ENCODE measurements around the gene MAP3K1. TPM values are rescaled to one million over a fixed set of nuclear protein-coding genes. Genes with fewer than 3 reads are reported as not detected.

Gene MAP3K1
- total RNA-seq, 1 experiment from 2014 or later: 18.4 TPM

DNA sequence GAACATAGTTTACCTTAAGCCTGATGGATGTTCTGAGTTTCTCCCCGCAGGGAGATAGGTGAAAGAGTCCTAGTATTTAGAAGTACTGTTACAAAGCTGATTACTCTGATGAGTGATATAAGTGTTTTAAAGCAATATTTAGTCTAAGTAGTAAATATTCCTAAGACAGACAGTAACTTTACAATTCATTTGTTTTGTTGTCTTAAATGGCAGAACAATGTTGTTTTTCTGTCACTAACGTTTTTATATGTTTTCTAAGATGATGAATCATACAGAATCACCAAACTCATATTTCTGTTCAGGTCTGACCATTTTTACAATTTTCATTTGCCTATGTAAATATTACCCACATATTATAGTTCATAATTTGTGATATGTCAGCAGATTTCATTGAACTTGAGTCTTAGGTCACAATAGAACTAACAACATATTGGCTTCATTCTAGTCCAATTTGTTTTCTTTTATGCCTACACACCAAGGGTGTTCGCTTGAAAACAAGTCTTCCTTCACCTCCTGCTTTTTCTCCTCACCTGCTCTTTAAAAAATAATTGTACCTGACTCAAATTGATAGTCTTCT lies 30.6 kb downstream of the MAP3K1 start:
- DNase-seq (ENCODE audit: low spot score): no peak

DNA sequence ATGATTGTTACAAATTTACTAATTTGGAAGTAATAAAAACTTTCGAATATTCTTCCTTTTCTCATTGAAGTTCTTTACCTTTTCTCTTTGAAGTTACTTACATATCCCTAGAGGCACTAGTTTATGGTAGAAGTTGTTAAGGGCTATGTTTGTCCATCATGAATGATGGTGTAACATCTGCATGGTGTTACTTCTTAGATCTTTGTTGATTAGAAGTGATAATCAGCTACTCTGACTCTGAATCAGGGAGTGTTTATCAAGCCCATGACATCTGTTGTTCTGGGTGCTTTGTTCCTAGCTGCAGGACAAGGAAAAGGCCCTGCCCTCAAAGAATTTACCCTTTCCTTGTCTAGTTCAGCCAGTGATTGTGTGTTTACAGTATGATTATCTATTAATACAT lies 32.9 kb downstream of the MAP3K1 start:
- DNase-seq (ENCODE audit: low spot score): no peak

DNA sequence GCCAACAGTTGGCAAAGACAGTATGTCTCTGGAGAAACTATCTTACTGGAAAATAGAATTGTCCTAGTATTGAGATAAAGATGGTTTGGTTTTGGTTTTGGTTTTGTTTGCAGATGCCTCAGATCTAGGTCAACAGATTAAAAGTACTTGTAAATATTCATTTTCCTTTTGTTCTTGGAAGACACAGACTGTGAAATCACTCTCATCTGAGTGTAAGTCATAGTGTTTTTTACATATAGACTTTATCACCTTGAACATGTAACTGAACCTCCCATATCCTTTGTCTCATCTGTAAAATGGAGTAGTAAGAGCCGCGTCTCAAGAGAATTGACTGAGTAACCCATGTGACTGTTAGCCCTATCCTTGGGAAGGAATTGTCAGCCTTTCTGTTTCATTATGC lies 34.3 kb downstream of the MAP3K1 start:
- DNase-seq (ENCODE audit: low spot score): no peak

DNA sequence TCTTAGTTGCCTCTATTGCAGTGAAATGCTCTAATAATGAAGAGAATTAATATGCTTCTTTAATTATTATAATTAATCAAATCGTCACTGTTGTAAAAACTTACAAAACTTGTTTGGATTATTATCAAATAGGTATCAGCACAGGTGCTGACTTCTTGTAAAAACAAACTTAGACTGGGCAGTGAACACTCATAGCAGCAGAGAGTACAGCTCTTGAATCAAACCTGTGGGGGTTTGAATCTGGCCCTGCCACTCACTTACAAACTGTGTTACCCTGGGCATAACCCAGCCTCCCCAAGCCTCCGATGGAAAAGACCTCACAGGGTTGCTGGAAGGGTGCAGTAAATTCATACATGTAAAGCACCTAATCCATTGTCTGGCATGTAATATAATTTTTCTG lies 35.1 kb downstream of the MAP3K1 start:
- no peak for DNase-seq (ENCODE audit: low spot score)

DNA sequence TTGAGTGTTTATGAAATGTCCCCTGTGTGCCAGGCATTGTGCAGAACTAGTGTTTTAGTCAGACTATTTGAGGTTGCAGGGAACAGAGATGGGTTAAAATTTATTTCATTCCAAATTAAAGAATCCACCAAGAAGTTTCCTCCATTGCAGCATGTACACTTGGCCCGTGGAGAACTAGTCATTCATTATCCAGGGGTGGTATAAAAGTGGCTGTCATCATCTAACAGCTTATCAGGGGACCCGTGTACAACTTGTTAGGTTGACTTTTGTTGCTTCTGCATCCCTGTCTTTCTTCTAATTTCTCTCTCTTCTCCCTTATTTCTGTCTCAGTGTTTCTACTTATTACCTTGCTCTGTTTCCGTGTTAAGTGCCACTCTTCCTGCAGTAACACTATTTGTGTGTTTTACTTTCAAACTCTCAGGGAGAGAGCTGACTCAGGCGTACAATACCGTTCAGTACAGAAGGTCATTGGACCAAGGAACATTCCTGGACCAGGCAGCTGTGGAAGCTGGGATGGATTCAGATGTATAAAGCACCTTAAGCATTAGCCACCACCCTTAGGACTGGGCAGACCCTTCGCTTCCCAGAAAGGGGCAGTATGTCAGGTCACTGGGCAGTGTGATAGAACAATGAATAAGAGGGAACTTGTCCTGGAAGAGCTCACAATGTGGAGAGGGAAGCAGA lies 36.1 kb downstream of the MAP3K1 start:
- no peak for DNase-seq (ENCODE audit: low spot score)

DNA sequence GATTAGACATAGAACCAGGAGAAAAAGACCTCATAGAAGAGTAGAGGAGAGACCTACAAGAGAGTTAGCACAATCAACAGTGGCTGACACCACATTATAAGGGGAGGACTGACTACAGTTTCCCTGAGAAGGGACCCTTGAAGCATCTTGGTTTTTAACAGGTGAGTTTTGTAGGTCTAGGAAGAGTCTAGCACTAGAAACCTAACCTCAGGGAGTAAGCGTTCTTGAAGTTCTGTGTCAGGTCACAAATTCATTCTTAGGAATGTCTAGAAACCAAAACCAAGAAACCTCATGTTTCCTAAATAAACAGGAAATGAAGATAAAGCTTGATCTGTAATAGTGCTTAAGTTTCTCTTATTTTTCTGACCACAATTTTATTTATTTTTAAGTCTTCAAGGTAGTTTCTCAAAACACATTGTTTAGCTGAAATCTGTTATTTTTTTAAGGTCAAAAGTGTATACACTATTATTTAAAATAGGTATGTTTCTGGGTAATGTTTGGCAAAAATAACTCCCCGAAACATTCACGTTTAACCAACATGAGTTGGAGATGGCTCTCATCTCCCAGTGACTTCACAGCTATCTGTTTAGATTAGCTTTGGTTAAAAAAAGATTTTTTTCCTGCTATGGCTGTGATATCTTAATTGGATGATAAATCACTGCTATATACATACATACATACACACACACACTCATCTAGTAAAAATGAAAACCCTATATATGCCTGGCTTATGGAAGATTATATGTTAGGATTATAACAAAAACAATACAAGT lies 37.1 kb downstream of the MAP3K1 start:
- peak; percentile 20 for DNase-seq (ENCODE audit: low spot score)

DNA sequence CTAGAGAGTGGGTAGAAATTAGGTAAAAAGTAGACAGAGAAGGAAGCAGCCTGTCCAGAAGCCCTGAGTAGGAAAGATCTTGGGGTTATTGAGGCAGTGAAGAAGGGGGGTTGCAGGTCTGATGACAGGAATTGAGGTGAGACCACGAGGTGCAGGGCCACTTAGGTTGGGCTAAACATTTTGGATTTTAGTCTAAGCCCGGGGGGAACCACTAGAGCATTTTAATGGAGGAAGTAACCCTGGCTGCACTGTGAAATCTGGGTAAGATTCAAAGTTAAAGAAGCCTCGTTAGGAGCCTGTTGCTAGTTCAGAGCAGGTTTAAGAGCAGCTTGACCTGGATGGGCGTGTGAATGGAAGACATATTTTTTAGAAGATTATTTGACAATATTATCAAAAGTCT lies 38.3 kb downstream of the MAP3K1 start:
- DNase-seq (ENCODE audit: low spot score): no peak

DNA sequence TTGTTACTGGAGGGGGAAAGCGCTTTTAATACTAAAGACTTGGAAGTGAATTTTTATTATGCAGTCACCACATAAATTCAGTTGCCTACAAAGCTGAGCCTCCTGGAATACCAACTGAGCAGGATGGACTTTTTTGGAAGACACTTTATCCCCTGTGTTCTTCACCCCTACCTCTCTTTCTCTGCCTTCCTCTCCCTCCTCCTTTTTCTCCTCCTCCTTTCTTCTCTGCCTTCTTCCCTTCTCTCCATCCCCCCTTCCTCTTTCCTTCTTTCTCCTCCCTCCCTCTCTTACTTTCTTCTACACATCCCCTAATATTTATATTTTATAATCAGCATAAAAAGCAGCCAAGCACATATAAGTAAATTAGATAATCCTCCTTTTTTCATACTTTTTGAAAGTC lies 39.6 kb downstream of the MAP3K1 start:
- DNase-seq (ENCODE audit: low spot score): no peak

DNA sequence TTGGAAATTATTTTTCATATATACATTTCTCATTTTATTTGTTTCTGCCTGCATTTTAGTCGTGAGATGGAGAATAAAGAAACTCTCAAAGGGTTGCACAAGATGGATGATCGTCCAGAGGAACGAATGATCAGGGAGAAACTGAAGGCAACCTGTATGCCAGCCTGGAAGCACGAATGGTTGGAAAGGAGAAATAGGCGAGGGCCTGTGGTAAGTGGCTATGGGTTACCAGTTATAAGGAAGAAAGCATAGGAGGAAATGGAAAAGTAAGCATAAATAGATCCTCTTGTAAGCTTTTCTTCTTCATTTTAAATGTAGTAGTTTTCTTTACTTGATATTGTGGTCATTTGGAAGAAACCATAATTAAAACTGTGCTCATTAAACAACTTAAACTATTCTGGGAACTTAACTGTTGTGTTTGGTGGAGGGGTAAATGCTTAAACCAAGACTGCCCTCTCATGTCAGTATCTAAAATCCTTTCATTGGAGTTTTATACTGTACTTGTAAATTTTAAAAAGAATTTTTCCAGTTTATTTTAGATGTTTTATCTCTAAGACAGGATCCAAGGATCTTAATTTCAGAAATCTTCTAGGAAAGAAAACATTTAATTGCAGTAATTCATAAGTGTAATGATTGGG lies 41.3 kb downstream of the MAP3K1 start:
- no peak for DNase-seq (ENCODE audit: low spot score)

DNA sequence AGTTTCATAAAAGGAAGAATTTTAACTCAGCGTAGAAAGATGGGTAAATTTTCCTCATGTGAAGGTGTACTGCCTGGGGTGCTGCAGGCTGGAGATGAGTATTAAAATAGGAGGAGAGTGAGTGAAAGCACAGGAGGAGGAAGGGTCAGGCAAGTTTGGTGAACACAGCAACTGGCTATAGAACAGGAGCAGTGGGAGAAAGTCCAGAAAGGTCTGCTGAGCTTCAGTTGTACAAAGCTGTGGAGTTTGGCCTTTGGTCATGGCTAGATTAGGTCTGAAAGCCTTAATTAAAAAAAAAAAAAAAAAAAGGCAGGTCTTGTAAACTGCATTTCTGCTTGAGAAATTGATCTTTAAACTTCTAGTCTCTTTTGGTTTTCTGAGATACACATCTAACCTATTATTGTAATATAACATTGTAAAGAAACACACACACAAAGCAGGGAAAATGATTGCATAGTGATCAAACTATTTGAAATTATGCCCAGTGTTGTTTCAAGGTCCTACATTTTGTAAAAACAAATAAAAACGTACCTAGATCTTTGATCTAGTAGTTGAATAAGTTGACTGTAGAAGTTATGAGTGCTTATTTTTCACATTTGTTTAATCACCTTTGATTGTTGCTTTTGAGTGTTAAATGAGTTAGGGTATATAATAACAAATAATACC lies 43.6 kb downstream of the MAP3K1 start:
- no peak for DNase-seq (ENCODE audit: low spot score)

DNA sequence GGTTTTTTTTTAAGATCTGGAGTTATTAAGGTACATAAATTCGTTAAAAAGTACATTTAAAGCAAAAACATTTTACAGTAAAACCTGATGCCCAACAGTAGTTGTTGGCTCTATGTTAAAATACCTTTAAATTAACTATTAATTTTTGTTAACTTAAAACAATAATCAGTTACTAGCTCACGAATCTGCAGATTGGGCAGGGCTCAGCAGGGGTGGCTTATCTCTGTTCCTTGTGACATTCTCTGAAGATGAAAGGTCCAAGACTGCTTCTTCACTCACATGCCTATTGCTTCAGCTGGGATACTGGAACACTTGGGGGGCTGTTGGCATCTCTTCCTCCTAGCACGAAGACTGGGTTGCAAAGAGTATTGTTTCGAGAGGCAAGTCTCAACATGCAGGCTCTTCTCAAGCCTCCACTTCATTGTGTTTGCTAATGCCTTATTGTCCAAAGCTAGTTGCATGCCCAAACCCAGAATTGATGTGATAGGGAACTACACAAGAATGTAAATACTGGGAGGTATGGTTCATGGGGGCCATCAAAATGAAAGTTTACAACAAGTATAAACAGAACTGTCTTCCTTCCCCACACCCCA lies 46.6 kb downstream of the MAP3K1 start:
- DNase-seq (ENCODE audit: low spot score): no peak

DNA sequence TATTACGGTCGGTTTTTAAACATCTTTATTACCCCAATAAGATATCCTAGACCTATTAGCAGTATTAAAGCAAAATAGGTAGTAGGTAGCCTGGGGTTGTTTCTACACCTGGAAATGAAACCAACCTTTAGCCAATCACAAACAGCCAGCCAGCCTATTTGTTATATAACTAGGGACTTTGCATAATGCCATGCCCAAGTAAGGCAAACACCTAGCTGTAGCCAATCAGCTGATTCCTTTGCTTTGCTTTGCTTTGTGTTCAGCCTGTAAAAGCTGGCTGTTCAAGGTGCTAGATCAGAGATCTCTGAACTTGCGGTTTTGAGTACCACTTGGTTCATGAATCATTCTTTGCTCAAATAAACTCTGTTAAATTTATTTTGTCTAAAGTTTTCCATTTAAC lies 47.6 kb downstream of the MAP3K1 start:
- DNase-seq (ENCODE audit: low spot score): no peak

DNA sequence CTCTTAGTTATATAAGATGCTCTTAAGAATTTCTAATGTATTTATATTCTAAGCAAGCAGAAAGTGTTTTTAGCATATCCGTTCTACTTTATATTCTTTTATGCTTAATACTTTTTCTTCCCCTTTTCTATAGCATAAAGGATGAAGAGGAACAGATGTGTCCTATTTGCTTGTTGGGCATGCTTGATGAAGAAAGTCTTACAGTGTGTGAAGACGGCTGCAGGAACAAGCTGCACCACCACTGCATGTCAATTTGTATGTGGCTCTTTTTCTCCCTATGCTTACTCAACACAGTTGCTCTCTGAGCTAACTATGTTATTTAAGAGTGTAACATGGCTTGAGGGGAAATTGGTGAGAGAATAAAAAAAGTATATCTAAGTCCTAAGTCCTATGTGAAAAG lies 56.4 kb downstream of the MAP3K1 start:
- DNase-seq (ENCODE audit: low spot score): no peak

DNA sequence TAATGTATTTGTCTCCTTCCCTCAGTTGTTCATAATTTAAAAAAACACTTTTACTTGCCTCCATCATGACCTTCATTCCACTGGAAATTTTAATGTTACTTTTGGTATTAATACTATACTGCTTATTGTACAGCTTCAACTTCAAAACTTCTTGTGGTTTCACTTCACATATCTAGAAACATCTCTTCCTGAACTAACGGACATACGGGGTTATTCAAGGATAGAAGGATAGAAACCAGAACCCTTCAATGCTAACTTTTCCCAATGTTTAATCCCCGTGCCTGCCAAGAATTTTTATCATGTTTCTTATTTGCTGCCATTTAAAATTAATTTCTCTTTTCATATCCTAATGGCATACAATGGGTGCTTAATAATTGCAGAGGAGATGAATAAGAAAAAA lies 57.7 kb downstream of the MAP3K1 start:
- no peak for DNase-seq (ENCODE audit: low spot score)

DNA sequence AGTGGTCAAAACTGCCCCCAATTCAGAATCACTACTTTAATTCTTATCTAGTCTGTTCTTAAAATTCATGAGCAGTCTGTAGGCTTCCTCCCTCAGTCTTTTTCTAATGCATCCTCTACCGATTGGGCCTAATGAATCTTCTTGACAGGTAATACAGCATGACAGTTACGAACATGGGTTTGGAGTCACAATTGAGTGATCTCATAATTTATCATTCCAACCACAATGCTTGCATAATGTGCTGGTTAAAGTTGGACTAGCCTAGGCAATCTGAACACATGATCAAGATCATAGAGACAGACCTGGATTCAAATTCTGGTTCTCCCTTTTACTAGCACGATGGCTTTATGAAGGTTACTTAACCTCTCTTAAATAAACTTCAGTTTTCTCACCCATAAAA lies 61.0 kb downstream of the MAP3K1 start:
- DNase-seq (ENCODE audit: low spot score): peak; percentile 17

DNA sequence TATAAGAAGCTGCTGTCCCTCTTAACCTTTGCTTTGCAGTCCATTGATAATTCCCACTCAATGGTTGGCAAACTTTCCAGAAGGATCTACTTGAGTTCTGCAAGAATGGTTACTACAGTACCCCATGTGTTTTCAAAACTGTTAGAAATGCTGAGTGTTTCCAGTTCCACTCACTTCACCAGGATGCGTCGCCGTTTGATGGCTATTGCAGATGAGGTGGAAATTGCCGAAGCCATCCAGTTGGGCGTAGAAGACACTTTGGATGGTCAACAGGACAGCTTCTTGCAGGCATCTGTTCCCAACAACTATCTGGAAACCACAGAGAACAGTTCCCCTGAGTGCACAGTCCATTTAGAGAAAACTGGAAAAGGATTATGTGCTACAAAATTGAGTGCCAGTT lies 66.2 kb downstream of the MAP3K1 start:
- no peak for DNase-seq (ENCODE audit: low spot score)

DNA sequence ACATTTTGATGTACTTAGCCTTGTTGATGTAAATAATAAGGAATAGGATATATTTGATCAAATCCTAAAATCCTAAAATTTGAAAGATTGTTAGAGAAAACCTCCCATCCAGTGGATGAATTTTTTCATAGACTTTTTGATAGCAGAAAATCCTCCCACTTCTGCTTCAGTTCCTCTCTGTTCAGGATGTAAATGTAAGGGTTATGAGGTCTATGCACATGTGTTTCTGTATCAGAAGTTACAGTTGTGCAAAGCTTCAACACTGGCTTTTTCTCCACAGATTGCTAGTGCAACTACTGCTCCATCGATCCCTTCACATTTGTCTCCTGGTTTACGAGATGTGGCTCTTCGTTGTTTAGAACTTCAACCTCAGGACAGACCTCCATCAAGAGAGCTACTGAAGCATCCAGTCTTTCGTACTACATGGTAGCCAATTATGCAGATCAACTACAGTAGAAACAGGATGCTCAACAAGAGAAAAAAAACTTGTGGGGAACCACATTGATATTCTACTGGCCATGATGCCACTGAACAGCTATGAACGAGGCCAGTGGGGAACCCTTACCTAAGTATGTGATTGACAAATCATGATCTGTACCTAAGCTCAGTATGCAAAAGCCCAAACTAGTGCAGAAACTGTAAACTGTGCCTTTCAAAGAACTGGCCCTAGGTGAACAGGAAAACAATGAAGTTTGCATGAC lies 78.1 kb downstream of the MAP3K1 start:
- no peak for DNase-seq (ENCODE audit: low spot score)

DNA sequence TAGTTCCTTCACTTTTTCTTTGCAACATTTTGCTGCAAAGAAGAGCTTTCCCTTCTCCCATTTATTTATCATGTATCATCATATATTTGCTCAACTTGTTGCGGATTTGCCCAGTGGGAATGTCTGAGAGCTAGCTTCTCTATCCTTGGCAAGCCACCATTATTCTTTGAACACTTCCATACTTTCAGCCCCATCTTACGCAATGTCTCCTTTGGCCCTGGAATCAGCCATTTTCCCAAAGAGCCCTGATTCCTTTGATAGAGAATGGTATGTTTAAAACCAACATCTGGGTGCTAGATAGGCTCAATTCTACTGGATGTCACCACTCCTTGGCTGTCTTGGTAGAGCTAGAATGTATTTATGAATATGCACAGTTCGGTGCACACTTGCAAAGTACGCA lies 81.4 kb downstream of the MAP3K1 start:
- DNase-seq (ENCODE audit: low spot score): no peak

DNA sequence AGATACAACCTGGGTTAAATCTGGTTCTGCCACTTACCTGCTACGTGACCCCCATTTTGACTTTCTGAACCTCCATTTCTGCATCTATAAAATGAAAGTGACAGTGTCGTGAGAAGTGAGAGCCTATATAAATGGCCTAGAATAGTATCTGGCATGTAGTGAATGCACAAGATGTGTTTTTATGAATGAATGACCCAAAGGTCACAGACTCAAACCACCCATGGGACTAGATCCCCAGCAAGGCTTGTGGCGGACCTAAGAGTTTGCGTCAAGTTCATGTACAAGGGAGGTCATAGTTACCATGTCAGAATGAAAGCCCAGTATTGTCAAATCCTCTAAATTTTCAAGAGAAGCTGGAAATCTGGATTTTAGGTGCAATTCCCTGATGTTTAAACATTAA lies 82.9 kb downstream of the MAP3K1 start:
- no peak for DNase-seq (ENCODE audit: low spot score)

DNA sequence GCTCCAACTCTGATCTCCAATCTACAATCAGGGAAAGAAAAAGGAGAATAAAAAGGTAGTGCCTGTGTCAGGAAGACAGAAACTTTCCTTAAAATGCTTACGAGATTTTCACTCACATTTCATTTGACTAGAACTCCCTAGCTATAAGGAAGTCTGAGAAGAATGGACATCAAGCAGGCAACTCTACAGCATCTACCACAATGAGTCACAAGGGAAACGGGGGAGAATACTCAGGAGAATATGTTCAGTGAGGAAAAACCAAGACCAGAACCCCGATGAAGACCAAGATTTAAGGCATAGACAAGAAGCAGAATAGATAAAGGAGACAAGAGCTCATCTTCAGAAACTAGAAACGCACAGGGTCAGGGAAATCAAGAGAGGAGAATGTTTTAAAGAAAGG lies 85.0 kb downstream of the MAP3K1 start:
- peak; percentile 21 for DNase-seq (ENCODE audit: low spot score)
